HL-60 (cell line): ENCODE data around the gene METRN.

Experiments used
- CTCF ChIP-seq: IDR thresholded peaks from one replicate; pipeline ENCODE4 v1.5.1; 2011; ENCODE audit warnings: low read length, control low read depth, inconsistent platforms; ENCODE audit not compliant: insufficient read depth
- POLR2AphosphoS5 ChIP-seq: IDR thresholded peaks from 2 replicates; pipeline ENCODE4 v1.6.1; 2012; ENCODE audit warnings: low read depth
- SPI1 ChIP-seq: IDR thresholded peaks from 2 replicates; pipeline ENCODE4 v1.6.1; 2012; ENCODE audit warnings: low read depth, mild to moderate bottlenecking, borderline replicate concordance
- TF ChIP-seq, protein P1 (sequence below): IDR thresholded peaks from 2 replicates; pipeline ENCODE4 v1.6.1; 2012; ENCODE audit warnings: low read depth; ENCODE audit not compliant: insufficient replicate concordance

DNA sequence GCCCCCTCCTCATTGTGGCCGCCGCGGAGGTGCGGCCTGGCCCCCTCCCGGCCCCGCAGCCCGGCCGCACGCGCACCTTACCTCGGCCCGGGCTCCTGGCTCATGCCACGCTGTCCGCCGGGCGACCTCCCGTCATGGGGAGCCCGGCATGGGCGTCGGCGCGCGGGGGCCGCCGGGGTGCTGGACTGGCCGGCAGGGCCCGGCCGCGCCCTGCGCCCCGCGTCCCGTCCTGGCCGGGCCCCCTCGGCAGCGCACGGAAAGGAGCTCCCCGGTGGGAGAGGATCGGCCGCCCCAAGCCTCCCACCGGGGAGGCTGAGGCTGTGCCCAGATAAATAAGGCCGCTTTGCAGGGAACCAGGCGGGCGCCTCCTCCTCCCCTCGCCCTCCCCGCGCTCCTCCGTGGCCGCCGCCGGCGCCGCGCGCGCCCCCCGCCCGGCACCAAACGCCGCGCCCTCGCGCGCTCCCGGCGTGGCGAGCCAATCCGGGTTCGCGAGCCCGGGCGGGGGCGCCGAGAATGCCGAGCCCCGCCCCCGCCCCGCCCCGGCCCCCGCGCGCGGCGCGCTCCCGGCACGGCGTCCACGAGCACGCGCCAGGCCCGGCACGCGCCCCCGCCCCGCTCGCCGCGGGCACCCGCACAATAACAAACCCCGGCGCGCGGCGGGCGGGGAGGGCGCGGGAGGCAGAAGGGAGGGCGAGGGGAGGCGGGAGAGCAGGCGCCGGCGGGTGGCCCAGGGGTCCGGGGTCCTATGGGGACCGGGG lies 9.3 kb upstream of the METRN start, which contains the start of gene FBXL16:
- TF ChIP-seq CTCF (no peak), SPI1 (no peak), POLR2AphosphoS5 (no peak)
- TF ChIP-seq, protein P1, sequence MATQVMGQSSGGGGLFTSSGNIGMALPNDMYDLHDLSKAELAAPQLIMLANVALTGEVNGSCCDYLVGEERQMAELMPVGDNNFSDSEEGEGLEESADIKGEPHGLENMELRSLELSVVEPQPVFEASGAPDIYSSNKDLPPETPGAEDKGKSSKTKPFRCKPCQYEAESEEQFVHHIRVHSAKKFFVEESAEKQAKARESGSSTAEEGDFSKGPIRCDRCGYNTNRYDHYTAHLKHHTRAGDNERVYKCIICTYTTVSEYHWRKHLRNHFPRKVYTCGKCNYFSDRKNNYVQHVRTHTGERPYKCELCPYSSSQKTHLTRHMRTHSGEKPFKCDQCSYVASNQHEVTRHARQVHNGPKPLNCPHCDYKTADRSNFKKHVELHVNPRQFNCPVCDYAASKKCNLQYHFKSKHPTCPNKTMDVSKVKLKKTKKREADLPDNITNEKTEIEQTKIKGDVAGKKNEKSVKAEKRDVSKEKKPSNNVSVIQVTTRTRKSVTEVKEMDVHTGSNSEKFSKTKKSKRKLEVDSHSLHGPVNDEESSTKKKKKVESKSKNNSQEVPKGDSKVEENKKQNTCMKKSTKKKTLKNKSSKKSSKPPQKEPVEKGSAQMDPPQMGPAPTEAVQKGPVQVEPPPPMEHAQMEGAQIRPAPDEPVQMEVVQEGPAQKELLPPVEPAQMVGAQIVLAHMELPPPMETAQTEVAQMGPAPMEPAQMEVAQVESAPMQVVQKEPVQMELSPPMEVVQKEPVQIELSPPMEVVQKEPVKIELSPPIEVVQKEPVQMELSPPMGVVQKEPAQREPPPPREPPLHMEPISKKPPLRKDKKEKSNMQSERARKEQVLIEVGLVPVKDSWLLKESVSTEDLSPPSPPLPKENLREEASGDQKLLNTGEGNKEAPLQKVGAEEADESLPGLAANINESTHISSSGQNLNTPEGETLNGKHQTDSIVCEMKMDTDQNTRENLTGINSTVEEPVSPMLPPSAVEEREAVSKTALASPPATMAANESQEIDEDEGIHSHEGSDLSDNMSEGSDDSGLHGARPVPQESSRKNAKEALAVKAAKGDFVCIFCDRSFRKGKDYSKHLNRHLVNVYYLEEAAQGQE = no peak
